NCI-H1694 treated with DMSO at 0.1 percent for 48 hours (cell line): ENCODE results near the gene NIM1K.
"Not testable (repeated sequence)": the region's sequence is repeated elsewhere in the genome, so short reads cannot be mapped to it uniquely, and the experiment has no call there.

Source experiments
- DNase-seq: peaks from one replicate; lab custom pipeline; 2025; lab: John Stamatoyannopoulos, UW

The NIM1K gene

DNA sequence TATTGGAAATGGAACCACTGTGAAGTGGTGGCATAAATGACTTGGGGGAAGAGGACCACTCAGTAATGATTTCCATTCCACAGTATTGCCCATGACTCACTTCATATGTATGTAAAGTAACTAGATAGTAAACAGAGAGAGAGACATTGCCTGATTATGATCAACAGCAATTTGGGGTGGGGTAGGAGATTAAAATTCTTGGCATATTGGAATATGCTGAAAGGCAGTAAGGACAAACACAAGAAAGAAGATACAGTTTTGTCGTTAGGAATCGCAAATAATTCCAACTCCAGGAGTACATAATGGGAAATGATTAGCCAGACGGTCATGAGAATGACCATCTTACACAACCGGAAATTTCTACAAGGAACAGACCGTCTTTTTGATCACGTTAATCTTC is 122.7 kb downstream of the NIM1K start:
- DNase-seq, result no peak

DNA sequence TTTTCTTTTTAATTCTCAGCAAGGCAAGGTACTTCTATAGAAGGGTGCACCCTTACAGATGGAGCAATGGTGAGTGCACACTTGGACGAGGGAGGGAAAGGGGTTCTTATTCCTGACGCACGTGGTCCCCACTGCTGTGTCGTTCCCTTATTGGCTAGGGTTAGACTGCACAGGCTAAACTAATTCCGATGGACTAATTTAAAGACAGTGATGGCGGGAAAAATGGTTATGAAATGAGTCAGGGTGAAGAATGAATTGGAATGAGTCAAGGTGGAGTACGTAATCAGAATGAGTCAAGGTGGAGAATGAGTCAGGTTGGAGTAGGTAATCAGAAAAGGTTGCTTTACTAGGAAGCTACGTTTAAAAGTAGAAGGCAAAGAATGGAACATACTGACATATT is 123.2 kb downstream of the NIM1K start:
- no peak for DNase-seq

DNA sequence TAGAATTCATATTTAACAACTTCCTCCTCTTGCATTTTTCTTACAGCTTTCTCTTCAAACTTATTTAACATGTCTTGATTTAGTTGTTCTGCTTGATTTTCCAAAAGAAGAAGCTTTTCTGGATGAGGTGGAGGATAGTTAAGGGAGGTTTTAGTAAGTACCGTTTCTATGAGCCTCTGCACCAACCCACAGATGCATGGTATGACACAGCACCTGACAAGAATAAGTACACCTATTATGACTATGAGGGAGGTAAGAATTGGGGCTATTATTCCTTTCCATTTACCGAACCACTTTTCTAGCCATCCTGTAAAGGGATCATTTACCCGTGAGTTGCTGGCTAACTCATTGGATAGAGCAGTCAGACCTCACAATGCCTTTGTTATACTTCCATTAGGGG is 123.7 kb downstream of the NIM1K start:
- no peak for DNase-seq

DNA sequence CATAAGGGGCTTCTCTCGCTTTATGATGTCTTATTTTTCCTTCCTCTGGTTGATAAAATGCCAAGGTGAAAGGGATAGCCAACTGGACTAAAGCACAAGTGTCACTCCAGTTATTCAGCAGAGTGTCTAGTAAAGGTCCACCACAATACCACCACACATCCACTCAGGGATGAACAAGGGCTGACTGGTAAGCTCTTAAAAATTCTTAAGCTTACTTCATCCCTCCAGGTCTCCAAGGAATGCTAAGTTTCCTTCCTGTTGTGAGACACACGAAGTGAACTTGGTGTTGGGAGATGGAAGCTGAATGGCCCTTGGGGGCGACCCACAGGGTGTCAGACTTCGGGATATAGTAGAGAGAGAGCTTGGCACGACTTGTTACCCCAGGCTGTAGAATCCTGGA is 124.4 kb downstream of the NIM1K start:
- DNase-seq, result no peak

DNA sequence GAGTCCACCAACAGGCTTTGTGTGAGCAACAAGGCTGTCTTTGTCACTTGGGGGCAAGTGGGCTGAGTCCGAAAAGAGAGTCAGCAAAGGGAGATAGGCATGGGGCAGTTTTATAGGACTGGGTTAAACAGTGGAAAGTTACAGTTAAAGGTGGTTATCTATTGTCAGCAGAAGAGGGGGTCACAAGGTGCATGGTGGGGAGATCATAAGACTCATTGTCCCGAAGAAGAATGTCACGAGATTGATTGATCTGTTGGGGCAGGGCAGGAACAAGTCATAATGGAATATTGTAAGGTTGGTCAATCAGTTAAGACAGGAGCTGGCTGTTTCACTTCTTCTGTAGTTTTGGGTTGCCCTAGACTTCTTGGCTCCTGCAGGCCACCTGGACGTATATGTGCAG is 128.8 kb downstream of the NIM1K start:
- no peak for DNase-seq

DNA sequence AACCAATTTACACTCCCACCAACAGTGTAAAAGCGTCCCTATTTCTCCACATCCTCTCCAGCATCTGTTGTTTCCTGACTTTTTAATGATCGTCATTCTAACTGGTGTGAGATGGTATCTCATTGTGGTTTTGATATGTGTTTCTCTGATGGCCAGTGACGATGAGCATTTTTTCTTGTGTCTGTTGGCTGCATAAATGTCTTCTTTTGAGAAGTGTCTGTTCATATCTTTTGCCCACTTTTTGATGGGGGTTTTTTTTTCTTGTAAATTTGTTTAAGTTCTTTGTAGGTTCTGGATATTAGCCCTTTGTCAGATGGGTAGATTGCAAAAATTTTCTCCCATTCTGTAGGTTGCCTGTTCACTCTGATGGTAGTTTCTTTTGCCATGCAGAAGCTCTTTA is 131.5 kb downstream of the NIM1K start:
- not testable (repeated sequence) for DNase-seq

DNA sequence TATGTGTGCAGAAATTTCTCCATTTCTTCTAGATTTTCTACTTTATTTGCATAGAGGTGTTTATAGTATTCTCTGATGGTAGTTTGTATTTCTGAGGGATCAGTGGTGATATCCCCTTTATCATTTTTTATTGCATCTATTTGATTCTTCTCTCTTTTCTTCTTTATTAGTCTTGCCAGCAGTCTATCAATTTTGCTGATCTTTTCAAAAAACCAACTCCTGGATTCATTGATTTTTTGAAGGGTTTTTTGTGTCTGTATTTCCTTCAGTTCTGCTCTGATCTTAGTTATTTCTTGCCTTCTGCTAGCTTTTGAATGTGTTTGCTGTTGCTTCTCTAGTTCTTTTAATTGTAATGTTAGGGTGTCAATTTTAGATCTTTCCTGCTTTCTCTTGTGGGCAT is 133.6 kb downstream of the NIM1K start:
- DNase-seq, result not testable (repeated sequence)
